ENCODE results near the gene ANGPTL3.
"Not testable (repeated sequence)": the region's sequence is repeated elsewhere in the genome, so short reads cannot be mapped to it uniquely, and the experiment has no call there.

Gene ANGPTL3

DNA sequence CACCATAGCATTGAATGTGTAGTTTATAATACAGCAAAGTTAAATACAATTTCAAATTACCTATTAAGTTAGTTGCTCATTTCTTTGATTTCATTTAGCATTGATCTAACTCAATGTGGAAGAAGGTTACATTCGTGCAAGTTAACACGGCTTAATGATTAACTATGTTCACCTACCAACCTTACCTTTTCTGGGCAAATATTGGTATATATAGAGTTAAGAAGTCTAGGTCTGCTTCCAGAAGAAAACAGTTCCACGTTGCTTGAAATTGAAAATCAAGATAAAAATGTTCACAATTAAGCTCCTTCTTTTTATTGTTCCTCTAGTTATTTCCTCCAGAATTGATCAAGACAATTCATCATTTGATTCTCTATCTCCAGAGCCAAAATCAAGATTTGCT is at the start of gene ANGPTL3:
ANGPTL3 (plus strand) TSS at position 240 of the 400 bp plus-strand sequence; CDS start at position 287, 47 bp downstream.
- no peak for DNase-seq (ENCODE audit: extremely low spot score)
- ChIA-PET CTCF (no interaction called here), POLR2A (no interaction called here)
- TF ChIP-seq CTCF (IDR thresholded peaks at IDR 0.05; ENCODE audit: control extremely low read depth, extremely low read depth, low read depth, missing control alignments) = no peak

DNA sequence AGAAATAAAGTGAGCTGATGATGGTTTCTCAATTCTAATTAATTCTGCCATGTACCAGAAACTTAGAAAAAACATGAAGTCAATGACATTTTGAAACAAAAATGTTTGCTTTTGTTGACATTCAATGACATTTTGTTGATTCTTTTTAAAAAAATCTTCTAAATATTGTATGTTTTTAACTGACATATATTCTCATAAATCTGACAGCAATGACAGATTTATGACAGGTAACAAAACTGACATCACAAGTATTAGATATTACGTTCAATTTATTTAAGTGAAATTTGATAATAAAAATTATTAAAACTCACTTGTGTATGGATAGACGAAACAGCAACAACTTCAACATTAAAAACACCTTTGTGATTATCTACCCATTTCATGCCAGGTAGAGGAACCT is 36.0 kb upstream of the ANGPTL3 start:
- no peak for DNase-seq (ENCODE audit: extremely low spot score)
- ChIA-PET CTCF (no interaction called here), POLR2A (no interaction called here)
- TF ChIP-seq CTCF (IDR thresholded peaks at IDR 0.05; ENCODE audit: control extremely low read depth, extremely low read depth, low read depth, missing control alignments) = no peak

DNA sequence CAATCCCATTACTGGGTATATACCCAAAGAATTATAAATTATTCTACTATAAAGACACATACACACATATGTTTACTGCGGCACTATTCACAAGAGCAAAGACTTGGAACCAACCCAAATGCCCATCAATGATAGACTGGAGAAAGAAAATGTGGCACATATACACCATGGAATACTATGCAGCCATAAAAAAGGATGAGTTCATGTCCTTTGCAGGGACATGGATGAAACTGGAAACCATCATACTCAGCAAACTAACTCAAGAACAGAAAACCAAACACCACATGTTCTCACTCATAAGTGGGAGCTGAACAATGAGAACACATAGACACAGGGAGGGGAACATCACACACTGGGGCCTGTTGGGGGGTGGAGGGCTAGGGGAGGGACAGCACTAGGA is 30.1 kb upstream of the ANGPTL3 start:
- POLR2A ChIA-PET; DNase-seq (ENCODE audit: extremely low spot score); CTCF ChIA-PET: not testable (repeated sequence)

GRCh38 chr1:62567926-62568325 is 29.4 kb upstream of the ANGPTL3 start:
- DNase-seq (ENCODE audit: extremely low spot score); POLR2A ChIA-PET; CTCF ChIA-PET: not testable (repeated sequence)

DNA sequence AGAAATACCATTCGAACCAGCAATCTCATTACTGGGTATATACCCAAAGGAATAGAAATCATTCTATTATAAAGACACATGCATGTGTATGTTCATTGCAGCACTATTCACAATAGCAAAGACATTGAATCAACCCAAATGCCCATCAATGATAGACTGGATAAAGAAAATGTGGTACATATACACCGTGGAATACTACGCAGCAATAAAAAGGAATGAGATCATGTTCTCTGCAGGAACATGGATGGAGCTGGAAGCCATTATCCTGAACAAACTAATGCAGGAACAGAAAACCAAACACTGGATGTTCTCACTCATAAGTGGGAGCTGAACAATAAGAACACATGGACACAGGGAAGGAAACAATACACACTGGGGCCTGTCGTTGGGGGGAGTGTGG is 25.8 kb upstream of the ANGPTL3 start:
- DNase-seq (ENCODE audit: extremely low spot score); POLR2A ChIA-PET: not testable (repeated sequence)
- CTCF ChIA-PET = interaction anchor here (1.4 kb wide), 1 partner anchor 26 kb away, joined by 3 read pairs; no protein-coding TSS in a partner anchor

DNA sequence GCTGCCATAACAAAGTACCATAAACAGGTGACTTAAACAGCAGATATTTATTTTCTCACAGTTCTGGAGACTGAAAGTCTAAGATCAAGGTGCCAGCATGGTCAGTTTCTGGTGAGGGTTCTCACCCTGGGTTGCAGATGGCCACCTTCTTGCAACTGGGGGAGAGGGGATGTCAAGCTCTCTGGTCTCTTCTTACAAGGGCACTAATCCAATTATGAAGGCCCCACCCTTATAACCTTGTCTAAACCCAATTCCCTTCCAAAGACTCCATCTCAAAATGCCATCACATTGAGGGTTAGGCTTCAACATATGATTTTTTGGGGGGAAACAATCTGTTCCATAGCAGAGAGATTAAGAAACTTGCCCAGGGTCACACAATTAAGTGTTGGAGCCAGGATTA is 24.8 kb upstream of the ANGPTL3 start:
- DNase-seq (ENCODE audit: extremely low spot score) = no peak
- ChIA-PET CTCF (interaction anchor here (1.4 kb wide), 1 partner anchor 27 kb away, joined by 3 read pairs; no protein-coding TSS in a partner anchor), POLR2A (no interaction called here)
- no peak for TF ChIP-seq CTCF (IDR thresholded peaks at IDR 0.05; ENCODE audit: control extremely low read depth, extremely low read depth, low read depth, missing control alignments)

DNA sequence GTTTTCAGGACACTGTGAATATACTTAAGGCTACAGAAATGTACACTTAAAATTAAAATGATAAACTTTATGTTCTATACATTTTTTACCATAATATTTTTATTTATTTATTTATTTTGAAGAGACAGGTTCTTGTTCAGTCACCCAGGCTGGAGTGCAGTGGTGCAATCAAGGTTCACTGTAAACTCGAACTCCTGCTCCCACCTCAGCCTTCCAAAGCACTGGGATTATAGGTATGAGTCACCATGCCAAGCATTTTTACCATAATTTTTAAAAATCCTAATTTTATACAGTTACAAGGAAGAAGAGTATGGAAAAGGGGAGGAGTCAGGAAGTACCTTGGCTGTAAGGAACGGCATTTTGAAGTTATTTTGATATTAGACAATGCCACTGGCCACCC is 23.6 kb upstream of the ANGPTL3 start:
- DNase-seq (ENCODE audit: extremely low spot score) = no peak
- POLR2A ChIA-PET = no interaction called here
- no peak for TF ChIP-seq CTCF (IDR thresholded peaks at IDR 0.05; ENCODE audit: control extremely low read depth, extremely low read depth, low read depth, missing control alignments)
- CTCF ChIA-PET = interaction anchor here (0.9 kb wide), 1 partner anchor 8 kb away, joined by 4 read pairs; no protein-coding TSS in a partner anchor

- CTCF ChIA-PET = no interaction called here
- POLR2A ChIA-PET = no interaction called here
- no peak for DNase-seq (ENCODE audit: extremely low spot score)
- TF ChIP-seq CTCF (IDR thresholded peaks at IDR 0.05; ENCODE audit: control extremely low read depth, extremely low read depth, low read depth, missing control alignments) = no peak
Measured at GRCh38 chr1:62585469-62586155, 11.7 kb upstream of the ANGPTL3 start.
